Activated naive CD4-positive, alpha-beta T cell treated with anti-CD3 and anti-CD28 coated beads for 36 hours (primary cell): ENCODE data around the gene HSPA14. TPM values are rescaled to one million over a fixed set of nuclear protein-coding genes. Genes with fewer than 3 reads are reported as not detected.

Experiments
- CTCF ChIA-PET: fragments of 350-600 bp; sonication (Branson Sonifier 250); formaldehyde crosslinking; loops from one replicate; lab custom pipeline; 2021; ENCODE audit warnings: antibody characterized with exemption; lab: Charles Lee
- DNase-seq: peaks from one replicate; pipeline ENCODE4 v3.0.0-alpha.2; 2020
- H3K27ac Mint-ChIP-seq: one replicate; pipeline ENCODE4 v1.8.0; 2021; ENCODE audit warnings: mild to moderate bottlenecking, mixed read lengths
- H3K27me3 Mint-ChIP-seq: one replicate; pipeline ENCODE4 v1.8.0; 2021; ENCODE audit warnings: low read depth, mixed read lengths
- H3K36me3 Mint-ChIP-seq: one replicate; pipeline ENCODE4 v1.8.0; 2021; ENCODE audit warnings: low read depth, mixed read lengths
- H3K4me1 Mint-ChIP-seq: one replicate; pipeline ENCODE4 v1.8.0; 2021; ENCODE audit warnings: low read depth, mixed read lengths
- H3K4me3 Mint-ChIP-seq: one replicate; pipeline ENCODE4 v1.8.0; 2021; ENCODE audit warnings: mild to moderate bottlenecking, moderate library complexity, mixed read lengths
- H3K9me3 Mint-ChIP-seq: one replicate; pipeline ENCODE4 v1.8.0; 2021; ENCODE audit warnings: mixed read lengths
- intact Hi-C: fragments of 100-400 bp; cut with micrococcal nuclease; formaldehyde crosslinking; loops from one replicate; pipeline ENCODE4 v1.15.1; 2023
- total RNA-seq, 2 experiments: library from RNA; stranded (reverse); gene quantifications; one replicate each; pipeline ENCODE4 v1.2.3, GENCODE V29; 2021

Gene HSPA14
- total RNA-seq, 2 experiments from 2014 or later = 28.1 to 29.9 TPM

DNA sequence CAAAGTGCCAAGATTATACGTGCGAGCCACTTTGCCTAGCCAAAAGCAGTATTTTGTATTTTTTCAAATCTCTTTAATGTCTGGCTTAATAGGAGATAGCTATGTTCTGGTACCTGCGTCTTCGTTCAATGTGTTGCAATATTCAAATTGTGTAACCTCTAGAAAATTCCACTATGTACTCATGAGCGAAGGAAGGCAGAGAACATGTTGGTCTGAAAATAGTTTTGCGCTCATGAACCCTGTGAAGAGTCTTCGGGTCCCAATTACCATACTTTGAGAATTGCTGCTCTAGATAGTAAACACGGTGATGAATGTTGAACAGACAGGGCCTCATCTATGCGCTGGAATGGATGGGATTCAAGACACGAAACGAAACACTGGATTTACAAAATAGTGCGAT lies 37.8 kb downstream of the HSPA14 start:
- Mint-ChIP-seq H3K4me3 (no peak overlapping the region), H3K4me1 (peaks cover 23% of the 10 kb centered on the region)
- intact Hi-C loops = loop anchor here (5.0 kb wide), 2 partner anchors 494 to 1529 kb away; partner anchors contain the start of gene SEPHS1

DNA sequence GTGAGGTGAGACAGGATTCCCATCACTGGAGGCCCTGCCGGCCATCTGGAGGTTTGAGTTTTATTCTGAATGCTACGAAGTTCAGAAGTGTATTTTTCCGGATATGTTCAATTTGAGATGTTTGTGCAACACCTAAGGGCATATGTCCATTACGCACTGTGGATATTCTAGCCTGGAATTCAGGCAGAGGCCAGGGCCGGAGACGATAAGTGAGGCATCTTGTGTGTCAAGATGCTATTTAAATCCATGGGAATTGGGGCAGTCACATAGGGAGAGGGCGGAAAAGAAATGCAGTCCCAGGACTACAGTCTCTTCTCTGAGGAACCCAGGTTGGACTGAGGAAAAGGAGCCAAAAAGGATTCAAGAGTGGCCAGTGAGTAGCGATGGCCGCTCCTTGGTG lies 38.7 kb downstream of the HSPA14 start:
- intact Hi-C loops = loop anchor here (5.0 kb wide), 2 partner anchors 494 to 1529 kb away; partner anchors contain the start of gene SEPHS1
- Mint-ChIP-seq H3K9me3 (no peaks in the 10 kb centered on the region), H3K4me3 (peak overlapping the region; percentile 45), H3K4me1 (peaks cover 25% of the 10 kb centered on the region), H3K27me3 (no peaks in the 10 kb centered on the region), H3K27ac (no peak overlapping the region), H3K36me3 (peaks cover 5% of the 10 kb centered on the region)
- DNase-seq = no peak
- CTCF ChIA-PET = interaction anchor here (0.5 kb wide), 1 partner anchor 32 kb away, joined by 3 read pairs; no protein-coding TSS in a partner anchor

More for the DNA sequence above, 37.8 kb downstream of the HSPA14 start:
- CTCF ChIA-PET = no interaction called here
- no peak for DNase-seq
- Mint-ChIP-seq H3K27me3 (no peaks in the 10 kb centered on the region), H3K27ac (no peak overlapping the region), H3K36me3 (peaks cover 4% of the 10 kb centered on the region), H3K9me3 (no peaks in the 10 kb centered on the region)

DNA sequence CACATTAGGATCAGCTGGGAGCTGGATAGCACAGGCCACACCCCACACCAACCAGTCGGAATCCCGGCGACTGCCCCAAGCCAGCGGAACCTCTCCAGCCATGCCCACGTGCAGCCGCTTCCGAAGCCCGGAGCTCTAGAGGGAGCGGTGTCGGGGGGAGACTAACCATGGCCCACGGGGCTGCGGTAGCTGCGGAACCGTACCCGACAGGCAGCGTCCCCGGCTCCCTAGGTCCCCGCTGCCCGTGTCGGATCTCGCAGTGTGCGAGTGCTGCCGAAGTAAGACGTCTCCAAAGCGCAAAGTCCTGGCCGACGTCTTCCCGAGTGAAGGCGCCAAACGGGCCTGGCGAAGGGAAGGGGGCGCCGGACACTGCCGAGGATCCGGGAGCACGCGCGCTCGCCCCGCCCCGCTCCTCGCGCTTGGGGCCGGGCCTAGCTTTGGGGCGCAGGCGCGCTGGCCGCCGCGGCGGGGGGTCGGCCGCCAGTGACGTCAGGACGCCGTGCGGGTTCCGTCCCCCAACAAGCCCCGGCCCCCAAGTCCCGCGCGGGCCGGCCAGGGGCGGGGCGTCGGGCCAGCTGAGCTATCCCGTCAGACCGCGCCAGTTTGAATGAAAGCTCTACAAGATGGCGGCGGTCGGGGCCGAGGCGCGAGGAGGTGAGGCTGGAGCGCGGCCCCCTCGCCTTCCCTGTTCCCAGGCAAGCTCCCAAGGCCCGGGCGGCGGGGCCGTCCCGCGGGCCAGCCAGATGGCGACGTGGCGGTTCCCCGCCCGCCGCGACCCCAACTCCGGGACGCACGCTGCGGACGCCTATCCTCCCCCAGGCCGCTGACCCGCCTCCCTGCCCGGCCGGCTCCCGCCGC lies 40.4 kb downstream of the HSPA14 start, which contains the start of gene SUV39H2:
SUV39H2 (plus strand) TSS at position 601 of the 858 bp plus-strand sequence; CDS start at position 624, 23 bp downstream.
- intact Hi-C loops = loop anchor here (1.0 to 5.0 kb wide), 8 partner anchors 40 to 1531 kb away; partner anchors contain the start of genes CDNF, DCLRE1C, HSPA14 and MEIG1
- peaks cover 28% of the 10 kb centered on the region for H3K4me1 Mint-ChIP-seq

DNA sequence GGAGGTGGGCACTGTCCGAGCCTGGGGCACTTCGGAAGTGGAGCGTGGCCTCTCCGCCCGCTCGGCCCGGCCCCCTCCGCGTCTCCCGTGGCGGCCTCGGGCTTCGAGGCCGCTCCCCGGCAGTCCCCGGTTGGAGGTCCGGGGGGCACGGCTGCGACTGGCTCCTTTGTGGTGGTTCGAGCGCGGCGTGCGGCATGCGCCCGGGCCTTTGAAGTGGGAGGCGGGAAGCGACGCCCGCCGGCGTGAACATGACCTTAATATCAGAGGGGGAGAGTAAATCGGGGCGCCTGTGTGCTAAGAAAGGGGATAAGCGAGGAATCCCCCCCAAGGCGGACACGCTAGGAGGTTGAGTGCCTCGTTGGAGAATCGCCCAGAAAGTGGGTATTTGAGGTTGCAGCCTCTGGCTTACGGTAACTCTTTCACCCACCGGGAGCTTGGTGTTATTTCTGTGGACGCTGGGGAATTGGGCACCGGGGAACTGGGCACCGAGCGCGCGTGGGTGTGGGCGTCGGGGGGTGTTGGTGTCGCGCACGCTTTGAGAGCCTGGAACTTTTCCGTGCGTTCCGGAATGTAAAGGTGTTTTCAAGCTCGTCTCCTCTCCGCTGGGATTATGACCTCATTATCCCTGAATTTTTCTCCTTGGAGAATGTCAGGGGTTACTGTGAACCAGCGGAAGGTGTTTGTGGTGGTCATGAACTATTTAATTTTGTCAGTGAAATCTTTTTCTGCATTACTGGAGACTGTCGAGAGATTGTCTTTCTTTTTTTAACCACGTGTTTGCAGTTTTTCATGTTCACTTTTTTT lies 41.2 kb downstream of the HSPA14 start:
- Mint-ChIP-seq H3K4me1 (peaks cover 28% of the 10 kb centered on the region), H3K4me3 (peak overlapping the region; percentile 90), H3K27me3 (no peaks in the 10 kb centered on the region), H3K9me3 (no peaks in the 10 kb centered on the region), H3K36me3 (peaks cover 21% of the 10 kb centered on the region), H3K27ac (peak overlapping the region; percentile 81)
- peak; percentile 44 for DNase-seq
- CTCF ChIA-PET = interaction anchor here (0.7 to 1.9 kb wide), 4 partner anchors 24 to 151 kb away, joined by 3 to 8 read pairs (median 5); no protein-coding TSS in a partner anchor
- intact Hi-C loops = loop anchor here (2.0 to 5.0 kb wide), 5 partner anchors 217 to 1532 kb away; partner anchors contain the start of genes RPP38 and SEPHS1

More for the DNA sequence above, 40.4 kb downstream of the HSPA14 start, which contains the start of gene SUV39H2:
- DNase-seq = peak; percentile 94
- CTCF ChIA-PET = interaction anchor here (0.6 to 1.9 kb wide), 9 partner anchors 12 to 693 kb away, joined by 3 to 9 read pairs (median 4); no protein-coding TSS in a partner anchor
- peaks cover 17% of the 10 kb centered on the region for H3K36me3 Mint-ChIP-seq
- peak within 1 kb of the TSS; percentile 81 for H3K27ac Mint-ChIP-seq
- H3K27me3 Mint-ChIP-seq = no peaks in the 10 kb centered on the region
- no peaks in the 10 kb centered on the region for H3K9me3 Mint-ChIP-seq
- H3K4me3 Mint-ChIP-seq = peak within 1 kb of the TSS; percentile 94

DNA sequence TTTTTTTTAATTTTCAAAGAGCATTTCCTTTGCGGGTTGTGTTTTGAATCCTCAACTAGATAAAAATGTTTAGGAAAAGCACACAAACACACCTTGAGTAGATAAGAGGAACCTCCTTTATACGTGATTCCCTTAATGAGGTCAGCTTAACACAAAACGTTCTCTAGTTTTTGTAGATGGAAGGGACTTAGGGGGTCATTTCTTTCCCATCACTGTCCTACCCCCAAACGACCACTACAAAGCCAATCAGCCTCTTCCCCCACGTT lies 41.8 kb downstream of the HSPA14 start:
- intact Hi-C loops = loop anchor here (2.0 to 5.0 kb wide), 5 partner anchors 217 to 1533 kb away; partner anchors contain the start of genes RPP38 and SEPHS1
- H3K27ac Mint-ChIP-seq = peak overlapping the region; percentile 81
- H3K36me3 Mint-ChIP-seq = peaks cover 21% of the 10 kb centered on the region
- no peaks in the 10 kb centered on the region for H3K27me3 Mint-ChIP-seq
- peak overlapping the region; percentile 90 for H3K4me3 Mint-ChIP-seq
- DNase-seq = no peak
- CTCF ChIA-PET = interaction anchor here (0.8 to 2.1 kb wide), 3 partner anchors 22 to 81 kb away, joined by 5 to 14 read pairs (median 8); no protein-coding TSS in a partner anchor
- peaks cover 28% of the 10 kb centered on the region for H3K4me1 Mint-ChIP-seq
- no peaks in the 10 kb centered on the region for H3K9me3 Mint-ChIP-seq

DNA sequence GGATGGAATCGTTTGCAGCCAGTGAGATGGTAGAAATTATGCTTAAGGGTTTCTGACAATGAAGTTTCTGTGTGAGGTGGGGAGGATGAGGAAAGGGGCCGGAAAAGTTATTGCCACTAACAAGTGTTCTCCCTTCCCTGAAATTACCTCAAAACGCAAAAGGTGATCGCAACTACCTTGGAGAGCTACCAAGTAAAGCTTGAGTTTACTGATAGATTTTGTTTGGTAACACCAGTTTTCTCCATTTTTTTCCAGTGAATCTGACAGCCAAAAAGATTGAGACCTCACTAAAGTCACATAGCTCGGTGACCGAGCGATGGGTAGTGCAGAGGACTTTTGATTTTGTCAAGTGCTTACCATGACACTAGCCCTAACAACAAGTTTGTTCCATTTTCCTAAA lies 42.1 kb downstream of the HSPA14 start:
- Mint-ChIP-seq H3K4me1 (peaks cover 28% of the 10 kb centered on the region), H3K9me3 (no peaks in the 10 kb centered on the region), H3K4me3 (peak overlapping the region; percentile 90), H3K36me3 (peaks cover 21% of the 10 kb centered on the region), H3K27me3 (no peaks in the 10 kb centered on the region), H3K27ac (no peak overlapping the region)
- intact Hi-C loops = no loop called here
- DNase-seq = no peak
- CTCF ChIA-PET = interaction anchor here (1.1 to 2.1 kb wide), 2 partner anchors 22 to 447 kb away, joined by 3 to 14 read pairs; no protein-coding TSS in a partner anchor

DNA sequence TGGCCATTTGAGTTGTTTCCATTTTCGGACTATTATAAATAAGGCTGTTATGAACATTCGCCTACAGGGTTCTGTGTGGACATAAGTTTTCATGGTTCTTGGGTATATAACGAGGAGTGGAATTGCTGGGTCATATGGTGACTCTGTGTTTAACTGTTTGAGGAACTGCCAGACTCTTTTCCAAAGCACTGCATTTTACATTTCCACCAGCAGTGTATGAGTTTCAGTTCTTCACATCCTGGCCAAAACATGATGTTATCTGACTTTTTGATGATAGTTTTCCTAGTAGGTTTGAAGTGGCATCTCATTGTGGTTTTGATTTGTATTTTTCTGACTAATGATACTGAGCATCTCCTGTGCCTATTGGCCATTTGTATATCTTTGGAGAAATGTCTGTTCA lies 46.0 kb downstream of the HSPA14 start:
- H3K9me3 Mint-ChIP-seq = no peaks in the 10 kb centered on the region
- CTCF ChIA-PET = interaction anchor here (0.6 kb wide), 1 partner anchor 80 kb away, joined by 6 read pairs; no protein-coding TSS in a partner anchor
- intact Hi-C loops = no loop called here
- DNase-seq = no peak
- peaks cover 23% of the 10 kb centered on the region for H3K4me1 Mint-ChIP-seq
- H3K27ac Mint-ChIP-seq = no peak overlapping the region
- no peak overlapping the region for H3K4me3 Mint-ChIP-seq
- peaks cover 21% of the 10 kb centered on the region for H3K36me3 Mint-ChIP-seq
- H3K27me3 Mint-ChIP-seq = no peaks in the 10 kb centered on the region

DNA sequence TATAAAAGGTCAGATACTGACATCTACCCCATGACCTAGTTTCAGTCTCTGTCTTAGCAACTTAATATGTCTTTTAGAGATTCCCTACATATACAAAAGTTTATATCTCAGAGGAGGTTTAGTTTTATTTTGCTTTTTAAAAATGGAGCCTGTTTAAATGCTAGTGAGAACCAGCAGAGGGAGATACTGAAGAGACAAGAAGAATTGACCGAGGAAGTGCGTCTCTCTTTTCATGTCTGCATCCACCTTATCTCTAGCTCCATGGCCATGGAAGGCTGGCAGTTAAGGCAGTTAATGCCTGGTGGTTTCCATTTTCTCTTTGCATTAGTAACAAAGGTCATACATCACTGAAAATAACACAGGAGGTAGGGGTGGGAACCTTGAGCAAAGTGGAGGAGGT lies 51.2 kb downstream of the HSPA14 start:
- no peak overlapping the region for H3K4me3 Mint-ChIP-seq
- intact Hi-C loops = no loop called here

DNA sequence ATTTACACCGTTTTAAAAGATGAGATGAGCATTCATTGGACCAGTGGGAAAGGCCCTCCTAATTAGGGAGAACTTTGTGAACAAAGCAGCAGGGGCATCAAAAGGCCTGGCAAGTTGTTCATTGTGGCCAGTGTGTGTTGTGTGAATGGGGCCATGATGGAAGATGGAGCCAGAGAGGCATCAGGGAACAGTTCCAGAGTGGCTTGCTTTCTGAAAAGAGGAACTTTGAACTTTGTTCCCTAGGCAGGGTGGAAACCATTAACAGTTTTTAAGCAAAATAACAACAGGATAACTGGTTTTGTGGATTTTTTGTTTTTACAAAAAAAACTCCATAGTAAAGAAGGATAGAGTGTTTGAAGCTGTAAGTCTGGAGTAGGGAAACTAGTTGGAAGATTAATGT lies 53.0 kb downstream of the HSPA14 start:
- H3K27me3 Mint-ChIP-seq = no peaks in the 10 kb centered on the region
- H3K9me3 Mint-ChIP-seq = no peaks in the 10 kb centered on the region
- no peak for DNase-seq
- no peak overlapping the region for H3K4me3 Mint-ChIP-seq
- peaks cover 11% of the 10 kb centered on the region for H3K4me1 Mint-ChIP-seq
- intact Hi-C loops = no loop called here
- no peak overlapping the region for H3K27ac Mint-ChIP-seq
- peaks cover 5% of the 10 kb centered on the region for H3K36me3 Mint-ChIP-seq
- CTCF ChIA-PET = interaction anchor here (1.8 kb wide), 1 partner anchor 13 kb away, joined by 5 read pairs; the partner anchor contains the start of gene SUV39H2

More for the DNA sequence above, 51.2 kb downstream of the HSPA14 start:
- H3K27me3 Mint-ChIP-seq = no peaks in the 10 kb centered on the region
- no peak overlapping the region for H3K27ac Mint-ChIP-seq
- DNase-seq = no peak
- peaks cover 2% of the 10 kb centered on the region for H3K36me3 Mint-ChIP-seq
- CTCF ChIA-PET = interaction anchor here (1.1 kb wide), 1 partner anchor 15 kb away, joined by 3 read pairs; no protein-coding TSS in a partner anchor
- no peaks in the 10 kb centered on the region for H3K9me3 Mint-ChIP-seq
- H3K4me1 Mint-ChIP-seq = peaks cover 9% of the 10 kb centered on the region

DNA sequence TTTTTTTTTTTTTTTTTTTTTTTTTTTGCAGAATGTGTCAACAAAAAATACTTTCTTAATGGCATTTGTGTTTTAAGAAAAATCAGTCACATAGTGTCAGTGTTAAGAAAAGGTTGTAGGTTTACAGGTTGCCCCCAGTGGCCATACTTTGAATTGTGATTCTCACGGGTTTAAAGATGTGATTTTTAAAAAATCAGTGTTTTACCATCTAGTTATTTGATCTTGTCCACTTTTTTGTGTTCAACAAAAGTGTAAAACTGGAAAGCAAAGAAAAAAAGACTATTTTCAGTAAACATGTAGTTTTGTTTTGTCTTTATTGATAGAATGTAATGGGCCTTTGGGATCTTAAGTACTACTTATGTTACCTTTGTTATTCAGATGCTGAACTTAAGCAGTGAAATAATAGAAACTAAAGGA lies 66.2 kb downstream of the HSPA14 start:
- Mint-ChIP-seq H3K27ac (no peak overlapping the region), H3K9me3 (peaks cover 12% of the 10 kb centered on the region), H3K27me3 (no peaks in the 10 kb centered on the region), H3K4me1 (peaks cover 16% of the 10 kb centered on the region), H3K36me3 (peaks cover 47% of the 10 kb centered on the region), H3K4me3 (no peak overlapping the region)
- intact Hi-C loops = no loop called here
- peak; percentile 16 for DNase-seq
- CTCF ChIA-PET = interaction anchor here (0.7 to 3.6 kb wide), 8 partner anchors 17 to 668 kb away, joined by 3 to 14 read pairs (median 4); partner anchors contain the start of genes CDNF and SUV39H2

DNA sequence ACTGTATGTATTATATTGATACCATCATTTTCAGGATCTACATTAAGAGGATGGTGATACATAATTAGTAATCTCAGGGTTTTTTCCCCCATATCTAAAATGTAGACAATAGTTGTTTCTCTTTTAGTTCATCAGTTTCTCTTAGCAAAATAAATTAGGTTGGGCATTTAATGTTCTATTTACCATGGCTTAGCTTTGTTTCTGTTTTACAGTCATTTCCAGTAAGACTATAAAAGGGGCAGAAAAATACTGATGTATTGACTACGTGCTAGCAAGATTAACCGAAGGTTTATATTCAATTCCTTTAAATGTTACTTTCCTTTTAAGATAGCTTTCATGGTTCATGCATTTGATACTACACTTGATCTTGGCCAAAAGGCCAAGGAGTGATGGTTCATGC lies 66.8 kb downstream of the HSPA14 start:
- H3K36me3 Mint-ChIP-seq = peaks cover 47% of the 10 kb centered on the region
- H3K4me1 Mint-ChIP-seq = peaks cover 16% of the 10 kb centered on the region
- no peak overlapping the region for H3K4me3 Mint-ChIP-seq
- no peaks in the 10 kb centered on the region for H3K27me3 Mint-ChIP-seq
- CTCF ChIA-PET = interaction anchor here (0.7 to 1.5 kb wide), 7 partner anchors 17 to 668 kb away, joined by 3 to 8 read pairs (median 4); partner anchors contain the start of gene SUV39H2
- H3K27ac Mint-ChIP-seq = no peak overlapping the region
- DNase-seq = no peak
- peaks cover 12% of the 10 kb centered on the region for H3K9me3 Mint-ChIP-seq
- intact Hi-C loops = no loop called here
